Hematopoietic multipotent progenitor cell treated with erythropoietin and hydrocortisone succinate and interleukin-3 and kit ligand, for 8 days (in vitro differentiated cells): ENCODE measurements around the gene WSCD2.

ENCODE experiments used
- DNase-seq: peaks from one replicate; pipeline ENCODE4 v3.0.0-alpha.2; 2015

The WSCD2 gene

GRCh38 chr12:108128221-108129016 is 669 bp upstream of the WSCD2 start:
- DNase-seq = no peak

DNA sequence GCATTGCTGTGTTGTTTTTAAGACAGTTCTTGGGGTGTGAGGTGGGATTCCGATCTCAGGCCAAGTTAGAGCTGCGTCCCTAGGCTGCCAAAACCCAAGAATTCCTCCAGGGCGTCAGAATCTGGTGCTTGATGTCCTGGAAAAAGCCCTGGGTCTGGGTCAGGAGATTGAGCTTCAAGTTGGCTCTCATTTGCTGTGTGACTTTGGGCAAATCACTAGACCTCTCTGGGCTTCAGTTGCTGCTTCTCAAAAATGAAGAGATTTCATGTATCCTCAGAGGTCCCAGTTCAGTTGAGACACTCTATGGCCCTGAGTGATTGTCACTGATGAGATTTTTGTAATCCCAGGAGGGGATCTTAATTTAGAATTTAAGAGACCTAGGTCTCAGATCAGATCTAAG is 1.9 kb downstream of the WSCD2 start:
- no peak for DNase-seq

- no peak for DNase-seq
Observed at GRCh38 chr12:108131657-108132126, 2.6 kb downstream of the WSCD2 start.

- no peak for DNase-seq
Observed at GRCh38 chr12:108133482-108133881, 4.4 kb downstream of the WSCD2 start.

DNA sequence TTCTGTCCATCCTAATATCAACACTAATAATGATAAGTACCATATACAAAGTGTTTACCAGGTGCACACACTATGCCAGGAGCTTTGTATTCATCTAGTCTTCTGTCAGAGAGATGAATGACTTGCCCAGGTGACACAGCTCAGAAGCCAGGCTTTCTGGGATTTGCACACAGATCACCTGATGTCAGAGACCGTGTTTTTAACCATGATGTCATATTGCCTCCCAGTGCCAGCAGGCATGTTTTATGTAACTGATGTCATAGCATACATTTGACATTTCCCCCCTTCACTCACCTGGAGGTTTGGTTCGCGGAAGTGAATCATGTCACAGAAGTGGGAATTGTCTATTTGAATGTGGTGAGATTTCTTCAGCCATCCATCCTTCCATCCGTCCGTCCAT is 5.7 kb downstream of the WSCD2 start:
- no peak for DNase-seq

- DNase-seq = no peak
Observed at GRCh38 chr12:108135627-108136026, 6.5 kb downstream of the WSCD2 start.

- DNase-seq = no peak
Observed at GRCh38 chr12:108136697-108137096, 7.6 kb downstream of the WSCD2 start.

- no peak for DNase-seq
Observed at GRCh38 chr12:108139454-108139853, 10.4 kb downstream of the WSCD2 start.

GRCh38 chr12:108140501-108140900 is 11.4 kb downstream of the WSCD2 start:
- DNase-seq = no peak

GRCh38 chr12:108141600-108142130 is 12.6 kb downstream of the WSCD2 start:
- DNase-seq = no peak

GRCh38 chr12:108143144-108143543 is 14.1 kb downstream of the WSCD2 start:
- no peak for DNase-seq

DNA sequence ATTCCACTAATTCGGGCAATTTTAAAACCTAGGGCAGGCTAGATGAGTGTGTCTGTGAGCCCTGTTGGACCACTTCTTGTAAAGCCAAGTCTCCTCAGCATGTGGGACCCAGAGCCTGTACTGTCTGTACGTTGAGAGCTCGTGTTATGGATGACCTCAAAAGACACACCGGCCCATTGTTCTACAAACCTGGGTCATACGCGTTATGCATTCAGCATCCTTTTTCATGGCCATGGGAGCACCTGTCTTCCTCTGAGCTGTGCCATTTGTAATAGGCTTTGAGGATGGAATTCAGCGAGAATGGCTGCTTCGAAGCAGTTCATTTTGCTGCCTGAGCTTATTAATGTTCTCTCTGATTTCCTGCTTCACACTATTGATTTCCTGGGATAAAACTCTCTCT is 15.0 kb downstream of the WSCD2 start:
- no peak for DNase-seq

- DNase-seq = no peak
Observed at GRCh38 chr12:108145011-108145410, 15.9 kb downstream of the WSCD2 start.

DNA sequence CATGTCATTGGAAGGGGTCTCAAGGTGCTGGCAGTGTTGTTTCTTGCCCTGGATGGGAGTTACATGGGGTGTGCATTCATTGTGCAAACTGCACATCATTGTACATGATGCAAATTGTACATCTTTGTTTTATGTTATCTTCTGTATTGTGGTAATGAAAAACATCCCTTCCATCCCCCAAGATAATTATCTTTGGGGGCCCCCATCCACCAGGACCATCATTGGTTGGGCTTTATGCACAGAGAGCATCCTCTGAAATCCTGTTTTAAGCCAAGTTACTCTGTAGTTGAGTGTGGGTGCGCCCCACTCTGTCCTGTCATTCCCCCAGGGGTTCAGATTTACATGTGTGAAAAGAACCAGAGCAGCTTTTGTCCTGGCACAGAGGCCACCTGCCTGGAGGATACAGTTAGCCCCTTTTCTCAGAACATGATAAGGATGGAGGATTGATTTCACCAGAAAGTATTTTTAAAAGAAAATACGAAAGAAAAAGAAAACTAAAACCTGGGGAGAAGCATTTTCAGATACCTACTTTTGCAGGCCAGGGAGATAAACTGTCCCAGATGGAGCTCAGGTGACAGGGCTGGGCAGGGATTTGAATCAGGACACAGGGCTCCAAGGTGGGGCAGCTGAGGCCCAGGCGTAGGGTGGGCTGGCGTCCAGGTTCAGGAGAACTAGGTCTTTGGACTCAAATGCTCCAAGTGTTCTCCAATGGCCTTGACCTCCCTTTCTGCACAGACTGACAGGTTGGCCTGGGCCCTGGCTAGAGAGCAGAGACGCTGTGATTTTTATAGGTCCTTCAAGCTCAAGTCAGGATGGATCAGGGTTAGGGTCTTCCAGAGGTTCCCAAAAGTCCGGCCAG is 17.2 kb downstream of the WSCD2 start:
- no peak for DNase-seq

- DNase-seq = no peak
Observed at GRCh38 chr12:108147279-108147678, 18.2 kb downstream of the WSCD2 start.

- DNase-seq = no peak
Observed at GRCh38 chr12:108148521-108149074, 19.5 kb downstream of the WSCD2 start.

DNA sequence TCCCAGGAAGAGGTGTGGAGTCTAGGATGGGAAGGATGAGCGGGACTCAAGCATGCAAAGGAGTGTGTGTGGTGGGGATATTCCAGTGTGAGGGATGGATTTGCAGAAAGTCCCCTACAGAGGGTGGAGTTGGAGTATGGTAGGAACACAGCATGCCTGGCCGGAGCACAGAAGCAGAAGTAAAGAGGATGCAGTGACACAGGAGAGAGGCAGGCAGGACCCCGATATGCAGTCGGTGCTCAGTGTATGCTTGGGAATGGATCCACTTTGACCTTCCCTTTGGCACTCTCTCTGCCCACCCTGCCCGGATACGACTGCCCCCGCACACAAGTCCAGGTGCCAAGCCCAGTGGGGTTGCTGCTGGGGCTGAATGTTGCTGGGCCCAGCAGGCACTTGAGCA is 21.3 kb downstream of the WSCD2 start:
- DNase-seq = no peak

GRCh38 chr12:108151533-108152169 is 22.6 kb downstream of the WSCD2 start:
- no peak for DNase-seq

- DNase-seq = no peak
Observed at GRCh38 chr12:108152170-108152538, 23.1 kb downstream of the WSCD2 start.

DNA sequence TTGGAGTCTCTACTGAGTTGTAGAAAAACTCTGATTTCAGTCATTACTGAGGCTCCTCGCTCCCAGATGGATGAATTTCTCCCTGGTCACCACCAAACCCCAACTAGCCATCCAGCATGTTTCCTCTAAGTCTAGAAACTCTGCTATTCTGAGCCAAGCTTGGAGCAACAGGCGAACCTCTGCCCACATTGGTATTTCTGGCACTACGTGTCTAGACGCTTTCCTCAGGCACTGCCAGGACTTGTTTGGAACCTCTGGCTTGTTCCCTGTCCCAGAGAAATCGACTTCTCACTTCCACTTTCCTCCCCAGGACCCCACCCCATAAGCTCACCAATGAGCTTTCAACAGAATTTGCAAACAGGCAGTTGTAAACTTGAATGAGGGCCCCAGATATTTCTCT is 27.6 kb downstream of the WSCD2 start:
- DNase-seq = no peak

DNA sequence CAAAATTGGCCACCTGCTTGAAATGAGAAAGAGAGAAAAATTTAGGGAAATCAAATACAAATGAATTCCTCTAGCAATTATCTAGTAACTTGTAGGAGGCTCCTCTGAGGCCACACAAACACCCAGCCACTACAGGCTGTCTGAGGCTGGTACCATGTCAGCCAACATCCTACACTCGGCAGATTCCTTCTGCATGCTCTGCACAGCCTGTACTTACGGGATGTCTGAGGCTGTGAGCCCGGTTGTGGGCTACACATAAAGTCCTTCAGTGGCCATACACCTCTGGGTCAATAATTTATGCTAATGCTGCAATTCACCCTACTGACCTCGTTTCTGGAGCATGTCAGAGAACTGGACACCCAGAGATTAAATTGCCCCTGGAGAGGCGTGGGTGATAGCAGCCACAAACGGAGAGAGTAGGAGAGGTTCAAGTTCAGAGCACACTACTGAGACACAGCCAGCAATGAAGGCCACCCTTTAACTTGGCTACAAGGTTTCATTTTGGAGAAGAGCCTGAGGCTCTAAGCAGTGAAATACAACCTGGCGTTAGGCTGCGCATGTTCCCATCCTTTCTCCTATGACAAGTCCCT is 28.9 kb downstream of the WSCD2 start:
- DNase-seq = no peak

GRCh38 chr12:108162207-108162606 is 33.1 kb downstream of the WSCD2 start:
- DNase-seq = no peak

DNA sequence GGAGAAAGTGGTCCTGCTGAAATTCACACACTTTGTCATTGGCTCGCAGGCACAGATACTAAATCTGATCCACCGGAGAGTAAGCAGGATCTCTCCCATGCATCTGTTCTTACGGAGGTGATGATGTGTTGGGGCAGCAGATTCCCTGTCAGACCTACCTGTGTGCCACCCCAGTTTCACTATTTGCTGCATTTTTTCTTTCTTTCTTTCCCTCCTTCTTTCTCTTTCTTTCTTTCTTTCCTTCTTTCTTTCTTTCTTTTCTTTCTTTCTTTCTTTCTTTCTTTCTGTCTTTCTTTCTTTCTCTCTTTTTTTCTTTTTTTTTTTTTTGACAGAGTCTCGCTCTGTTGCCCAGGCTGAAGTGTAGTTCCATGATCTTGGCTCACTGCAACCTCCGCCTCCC is 37.4 kb downstream of the WSCD2 start:
- no peak for DNase-seq
